ENCODE results near the gene DNAL1. TPM values are rescaled to one million over a fixed set of nuclear protein-coding genes. Genes with fewer than 3 reads are reported as not detected.

DNAL1 gene
- total and polyA plus RNA-seq, 9 of the 15 experiments (the other 6 are each of a cell fraction or from before 2014, with no cell fraction given) = 1.6 to 11.7 (median 4.8) TPM

GRCh38 chr14:73713803-73714655 is 69.2 kb downstream of the DNAL1 start, which contains the start of gene PNMA1 (continued):
- peak; percentile 70 for TF ChIP-seq MGA (IDR thresholded peaks at IDR 0.05)
- no peak for TF ChIP-seq SMARCB1 (IDR thresholded peaks at IDR 0.05; ENCODE audit: insufficient read length, low read depth)
- TF ChIP-seq, protein P1, sequence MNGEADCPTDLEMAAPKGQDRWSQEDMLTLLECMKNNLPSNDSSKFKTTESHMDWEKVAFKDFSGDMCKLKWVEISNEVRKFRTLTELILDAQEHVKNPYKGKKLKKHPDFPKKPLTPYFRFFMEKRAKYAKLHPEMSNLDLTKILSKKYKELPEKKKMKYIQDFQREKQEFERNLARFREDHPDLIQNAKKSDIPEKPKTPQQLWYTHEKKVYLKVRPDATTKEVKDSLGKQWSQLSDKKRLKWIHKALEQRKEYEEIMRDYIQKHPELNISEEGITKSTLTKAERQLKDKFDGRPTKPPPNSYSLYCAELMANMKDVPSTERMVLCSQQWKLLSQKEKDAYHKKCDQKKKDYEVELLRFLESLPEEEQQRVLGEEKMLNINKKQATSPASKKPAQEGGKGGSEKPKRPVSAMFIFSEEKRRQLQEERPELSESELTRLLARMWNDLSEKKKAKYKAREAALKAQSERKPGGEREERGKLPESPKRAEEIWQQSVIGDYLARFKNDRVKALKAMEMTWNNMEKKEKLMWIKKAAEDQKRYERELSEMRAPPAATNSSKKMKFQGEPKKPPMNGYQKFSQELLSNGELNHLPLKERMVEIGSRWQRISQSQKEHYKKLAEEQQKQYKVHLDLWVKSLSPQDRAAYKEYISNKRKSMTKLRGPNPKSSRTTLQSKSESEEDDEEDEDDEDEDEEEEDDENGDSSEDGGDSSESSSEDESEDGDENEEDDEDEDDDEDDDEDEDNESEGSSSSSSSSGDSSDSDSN (IDR thresholded peaks at IDR 0.05; ENCODE audit: borderline replicate concordance in 1 of 2, low read depth in 2 of 2, low read length in 2 of 2) = peak; percentile 80 to 94; a peak in 3 of 4 replicates
- TF ChIP-seq DIDO1 (tag; IDR thresholded peaks at IDR 0.05; ENCODE audit: low read depth) = no peak
- TF ChIP-seq HES1 (IDR thresholded peaks at IDR 0.05; ENCODE audit: low read depth) = no peak
- no peak for TF ChIP-seq HSF4 (CRISPR knock-in tag; IDR thresholded peaks at IDR 0.05; ENCODE audit: borderline replicate concordance)
- TF ChIP-seq, protein P2, sequence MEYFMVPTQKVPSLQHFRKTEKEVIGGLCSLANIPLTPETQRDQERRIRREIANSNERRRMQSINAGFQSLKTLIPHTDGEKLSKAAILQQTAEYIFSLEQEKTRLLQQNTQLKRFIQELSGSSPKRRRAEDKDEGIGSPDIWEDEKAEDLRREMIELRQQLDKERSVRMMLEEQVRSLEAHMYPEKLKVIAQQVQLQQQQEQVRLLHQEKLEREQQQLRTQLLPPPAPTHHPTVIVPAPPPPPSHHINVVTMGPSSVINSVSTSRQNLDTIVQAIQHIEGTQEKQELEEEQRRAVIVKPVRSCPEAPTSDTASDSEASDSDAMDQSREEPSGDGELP (CRISPR knock-in tag; IDR thresholded peaks at IDR 0.05; ENCODE audit: borderline replicate concordance) = peak; percentile 27; the same call in 1 of the 2 replicates
- no peak for TF ChIP-seq TEAD2 (tag; IDR thresholded peaks at IDR 0.05)

All from K562 (cell line).